Measurements from ENCODE around the gene UNK. TPM values are rescaled to one million over a fixed set of nuclear protein-coding genes. Genes with fewer than 3 reads are reported as not detected.

Gene UNK
- total and polyA plus RNA-seq, 2 donors (not counting 1 experiment from before 2014, with no cell fraction given), result 15.0 to 15.2 TPM

- no peak for DNase-seq (ENCODE audit: low read depth in 2 of 2)
Measured at GRCh38 chr17:75873587-75874322, 89.1 kb downstream of the UNK start.

GRCh38 chr17:75874323-75875181 lies 89.9 kb downstream of the UNK start:
- Histone ChIP-seq H3K4me3 (replicated peaks in 1 of 4; ENCODE audit: control extremely low read depth in 1 of 4, insufficient read depth in 1 of 4, low read depth in 3 of 4, low read length in 4 of 4) (no peak overlapping the region), H3K27ac (ENCODE audit: insufficient read depth, low read length) (no peak overlapping the region)

More at GRCh38 chr17:75873587-75874322, 89.1 kb downstream of the UNK start:
- Histone ChIP-seq H2AFZ (ENCODE audit: low read length) (no peak overlapping the region), H4K20me1 (ENCODE audit: control insufficient read depth, extremely low read depth, insufficient read depth, low read length) (no peaks in the 10 kb centered on the region), H3K27ac (ENCODE audit: insufficient read depth, low read length) (no peak overlapping the region), H3K79me2 (ENCODE audit: control insufficient read depth, insufficient read depth, low read length) (no peaks in the 10 kb centered on the region), H3K4me2 (ENCODE audit: extremely low read depth, insufficient read depth, low read length) (no peak overlapping the region), H3K4me1 (ENCODE audit: control insufficient read depth, extremely low read depth, insufficient read depth, low read length) (peaks cover 34% of the 10 kb centered on the region), H3K36me3 (ENCODE audit: control insufficient read depth, insufficient read depth, low read length) (no peaks in the 10 kb centered on the region), H3K9ac (ENCODE audit: insufficient read depth, low read length) (no peak overlapping the region), H3K27me3 (ENCODE audit: control insufficient read depth, insufficient read depth, low read length) (no peaks in the 10 kb centered on the region), H3K9me3 (ENCODE audit: control insufficient read depth, insufficient read depth, low read depth, low read length) (no peaks in the 10 kb centered on the region), H3K4me3 (replicated peaks in 1 of 4; ENCODE audit: control extremely low read depth in 1 of 4, insufficient read depth in 1 of 4, low read depth in 3 of 4, low read length in 4 of 4) (no peak overlapping the region)
- no peak for TF ChIP-seq EZH2 (IDR thresholded peaks at IDR 0.05; ENCODE audit: low read length, missing control alignments)

More at GRCh38 chr17:75874323-75875181, 89.9 kb downstream of the UNK start:
- Histone ChIP-seq H3K4me1 (ENCODE audit: control insufficient read depth, extremely low read depth, insufficient read depth, low read length) (peaks cover 28% of the 10 kb centered on the region), H3K9ac (ENCODE audit: insufficient read depth, low read length) (no peak overlapping the region), H3K27me3 (ENCODE audit: control insufficient read depth, insufficient read depth, low read length) (peaks cover 3% of the 10 kb centered on the region), H3K79me2 (ENCODE audit: control insufficient read depth, insufficient read depth, low read length) (no peaks in the 10 kb centered on the region), H3K9me3 (ENCODE audit: control insufficient read depth, insufficient read depth, low read depth, low read length) (no peaks in the 10 kb centered on the region), H4K20me1 (ENCODE audit: control insufficient read depth, extremely low read depth, insufficient read depth, low read length) (no peaks in the 10 kb centered on the region), H3K36me3 (ENCODE audit: control insufficient read depth, insufficient read depth, low read length) (no peaks in the 10 kb centered on the region), H3K4me2 (ENCODE audit: extremely low read depth, insufficient read depth, low read length) (no peak overlapping the region), H2AFZ (ENCODE audit: low read length) (no peak overlapping the region)
- no peak for DNase-seq (ENCODE audit: low read depth in 2 of 2)
- no peak for TF ChIP-seq CTCF (conservative IDR thresholded peaks at IDR 0.05 in 1 of 2, IDR thresholded peaks at IDR 0.05 in 1 of 2; ENCODE audit: low read depth in 1 of 2, low read length in 2 of 2)

Other genes with a start within 250 kb of the UNK start
- 4.6 and 14.4 TPM in 2 replicates for gene MYO15B, start 197.0 kb upstream of the UNK start, total RNA-seq
- 0.17 and 0.49 TPM in 2 replicates for gene MYO15B, start 197.0 kb upstream of the UNK start, polyA plus RNA-seq
- gene SMIM5, start 151.4 kb upstream of the UNK start, total RNA-seq, result under 0.01 and 0.17 TPM in 2 replicates
- 0.05 TPM in 1 of 2 replicates, not detected in the other for gene SMIM5, start 151.4 kb upstream of the UNK start, polyA plus RNA-seq
- gene RECQL5, start 117.7 kb upstream of the UNK start, total RNA-seq, result 18.5 and 26.3 TPM in 2 replicates
- 8.4 and 9.9 TPM in 2 replicates for gene RECQL5, start 117.7 kb upstream of the UNK start, polyA plus RNA-seq
- 40.6 and 43.9 TPM in 2 replicates for gene SAP30BP, start 117.5 kb upstream of the UNK start, total RNA-seq
- gene SAP30BP, start 117.5 kb upstream of the UNK start, polyA plus RNA-seq, result 61.0 and 84.5 TPM in 2 replicates
- 0.17 and 0.26 TPM in 2 replicates for gene ITGB4, start 63.3 kb upstream of the UNK start, total RNA-seq
- 0.17 and 0.58 TPM in 2 replicates for gene ITGB4, start 63.3 kb upstream of the UNK start, polyA plus RNA-seq
- 36.7 and 62.8 TPM in 2 replicates for gene GALK1, start 19.6 kb upstream of the UNK start, total RNA-seq
- gene GALK1, start 19.6 kb upstream of the UNK start, polyA plus RNA-seq, result 8.6 and 10.2 TPM in 2 replicates
- 1.5 TPM in 2 replicates for gene UNC13D, start 59.6 kb downstream of the UNK start, total RNA-seq
- gene UNC13D, start 59.6 kb downstream of the UNK start, polyA plus RNA-seq, result 0.12 and 0.22 TPM in 2 replicates
- gene WBP2, start 70.5 kb downstream of the UNK start, total RNA-seq, result 20.5 and 39.5 TPM in 2 replicates
- 53.4 and 56.1 TPM in 2 replicates for gene WBP2, start 70.5 kb downstream of the UNK start, polyA plus RNA-seq
- 16.0 and 18.2 TPM in 2 replicates for gene TRIM47, start 93.8 kb downstream of the UNK start, total RNA-seq
- gene TRIM47, start 93.8 kb downstream of the UNK start, polyA plus RNA-seq, result 2.2 and 4.8 TPM in 2 replicates
- 15.9 and 17.2 TPM in 2 replicates for gene TRIM65, start 112.1 kb downstream of the UNK start, total RNA-seq
- gene TRIM65, start 112.1 kb downstream of the UNK start, polyA plus RNA-seq, result 4.3 TPM in 2 replicates
- gene MRPL38, start 120.1 kb downstream of the UNK start, total RNA-seq, result 30.8 and 36.0 TPM in 2 replicates
- gene MRPL38, start 120.1 kb downstream of the UNK start, polyA plus RNA-seq, result 19.3 and 29.7 TPM in 2 replicates
- 10.5 and 11.2 TPM in 2 replicates for gene FBF1, start 156.2 kb downstream of the UNK start, total RNA-seq
- gene FBF1, start 156.2 kb downstream of the UNK start, polyA plus RNA-seq, result 1.6 and 2.6 TPM in 2 replicates
- 44.4 and 70.5 TPM in 2 replicates for gene ACOX1, start 194.4 kb downstream of the UNK start, total RNA-seq
- 30.0 and 31.3 TPM in 2 replicates for gene ACOX1, start 194.4 kb downstream of the UNK start, polyA plus RNA-seq
- 9.4 and 12.6 TPM in 2 replicates for gene TEN1, start 194.4 kb downstream of the UNK start, total RNA-seq
- 10.3 and 11.4 TPM in 2 replicates for gene TEN1, start 194.4 kb downstream of the UNK start, polyA plus RNA-seq
- 1.3 TPM in 2 replicates for gene CDK3, start 216.0 kb downstream of the UNK start, total RNA-seq
- gene CDK3, start 216.0 kb downstream of the UNK start, polyA plus RNA-seq, result 1.7 and 2.3 TPM in 2 replicates
- gene EVPL, start 242.5 kb downstream of the UNK start, total RNA-seq, result not detected in 2 replicates
- not detected in 2 replicates for gene EVPL, start 242.5 kb downstream of the UNK start, polyA plus RNA-seq